K562 (cell line): ENCODE data around the gene CAPN2. TPM values are rescaled to one million over a fixed set of nuclear protein-coding genes. Genes with fewer than 3 reads are reported as not detected.

Experiments used
- CBX1 ChIP-seq: sonication (generic); IDR thresholded peaks from 2 replicates; pipeline ENCODE4 v1.6.1; 2016; ENCODE audit warnings: antibody characterized with exemption, low read depth, mild to moderate bottlenecking
- CBX8 ChIP-seq: fragments of 200-600 bp; sonication (generic); IDR thresholded peaks from 2 replicates; pipeline ENCODE4 v1.6.1; 2012; ENCODE audit warnings: borderline replicate concordance, mixed run types, low read depth, mild to moderate bottlenecking, moderate library complexity, mixed read lengths, low read length, control low read depth, inconsistent platforms; ENCODE audit not compliant: poor library complexity, severe bottlenecking; ENCODE audit errors: extremely low read depth
- CHD4 ChIP-seq: fragments of 200-600 bp; sonication (generic); IDR thresholded peaks from 3 replicates; pipeline ENCODE4 v1.6.1; 2012; ENCODE audit warnings: low read depth, mild to moderate bottlenecking, mixed read lengths, low read length, inconsistent platforms; ENCODE audit not compliant: insufficient read depth, insufficient replicate concordance, poor library complexity, severe bottlenecking
- L3MBTL2 ChIP-seq: fragments of 450-650 bp; IDR thresholded peaks from 2 replicates; pipeline ENCODE4 v1.6.1; 2016; ENCODE audit warnings: mild to moderate bottlenecking, moderate library complexity
- NFATC3 ChIP-seq: fragments of 450-650 bp; IDR thresholded peaks from 2 replicates; pipeline ENCODE4 v1.6.1; 2017; ENCODE audit warnings: mild to moderate bottlenecking
- NFIC ChIP-seq: fragments of 450-650 bp; IDR thresholded peaks from 2 replicates; pipeline ENCODE4 v1.6.1; 2017; ENCODE audit warnings: mild to moderate bottlenecking, inconsistent platforms
- PTRF ChIP-seq: fragments of 450-650 bp; IDR thresholded peaks from 2 replicates; pipeline ENCODE4 v1.6.1; 2016; ENCODE audit warnings: mild to moderate bottlenecking, missing genetic modification characterization, missing compliant biosample characterization
- ZBTB33 ChIP-seq: sonication (generic); formaldehyde crosslinking; IDR thresholded peaks from 2 replicates; pipeline ENCODE4 v1.8.1; 2023; ENCODE audit warnings: mild to moderate bottlenecking, missing genetic modification reagents
- ZC3H8 ChIP-seq: fragments of 450-650 bp; IDR thresholded peaks from 2 replicates; pipeline ENCODE4 v1.6.1; 2017
- ZNF318 ChIP-seq, 2 experiments: fragments of 450-650 bp; IDR thresholded peaks; 2 replicates each; pipeline ENCODE4 v1.6.1; 2016; ENCODE audit warnings: mild to moderate bottlenecking in 2 of 2, borderline replicate concordance in 1 of 2, low read depth in 1 of 2, moderate library complexity in 1 of 2
- ZNF583 ChIP-seq: fragments of 250-450 bp; sonication (Bioruptor Pico); IDR thresholded peaks from 2 replicates; pipeline ENCODE4 v1.4.0; 2020
- polyA plus RNA-seq, 8 experiments: library from polyadenylated mRNA; depleted of rRNA in 4 of 8; stranded (reverse) in 5 of 8; unstranded in 3 of 8; fragments of >200 nt; fragmentation: Nextera tagmentation in 2 of 8; fragmentation: Illumina TruSeq in 1 of 8; extraction: Ambion mirVana in 2 of 8; extraction: Trizol in 1 of 8; gene quantifications; 2 replicates each; pipeline versions ENCODE4 v1.2.1 to v1.2.3, GENCODE V29; 2011 to 2014; ENCODE audit warnings: inconsistent platforms in 1 of 8, missing spikeins in 1 of 8
- total RNA-seq, 7 experiments: library from RNA; depleted of rRNA in 6 of 7; stranded (reverse); fragments of >200 nt in 6 of 7; fragmentation: Illumina TruSeq in 2 of 7; extraction: Trizol in 2 of 7; gene quantifications; 2 replicates each; pipeline versions ENCODE4 v1.2.1 to v1.2.3, GENCODE V29; 2011 to 2021; ENCODE audit warnings: low replicate concordance in 1 of 7
- TF ChIP-seq, protein P1 (sequence below): fragments of 450-650 bp; IDR thresholded peaks from 2 replicates; pipeline ENCODE4 v1.6.1; 2018; ENCODE audit not compliant: partially characterized antibody

Gene CAPN2
- total and polyA plus RNA-seq, 9 of the 15 experiments (the other 6 are each of a cell fraction or from before 2014, with no cell fraction given): 24.6 to 157 (median 101) TPM

DNA sequence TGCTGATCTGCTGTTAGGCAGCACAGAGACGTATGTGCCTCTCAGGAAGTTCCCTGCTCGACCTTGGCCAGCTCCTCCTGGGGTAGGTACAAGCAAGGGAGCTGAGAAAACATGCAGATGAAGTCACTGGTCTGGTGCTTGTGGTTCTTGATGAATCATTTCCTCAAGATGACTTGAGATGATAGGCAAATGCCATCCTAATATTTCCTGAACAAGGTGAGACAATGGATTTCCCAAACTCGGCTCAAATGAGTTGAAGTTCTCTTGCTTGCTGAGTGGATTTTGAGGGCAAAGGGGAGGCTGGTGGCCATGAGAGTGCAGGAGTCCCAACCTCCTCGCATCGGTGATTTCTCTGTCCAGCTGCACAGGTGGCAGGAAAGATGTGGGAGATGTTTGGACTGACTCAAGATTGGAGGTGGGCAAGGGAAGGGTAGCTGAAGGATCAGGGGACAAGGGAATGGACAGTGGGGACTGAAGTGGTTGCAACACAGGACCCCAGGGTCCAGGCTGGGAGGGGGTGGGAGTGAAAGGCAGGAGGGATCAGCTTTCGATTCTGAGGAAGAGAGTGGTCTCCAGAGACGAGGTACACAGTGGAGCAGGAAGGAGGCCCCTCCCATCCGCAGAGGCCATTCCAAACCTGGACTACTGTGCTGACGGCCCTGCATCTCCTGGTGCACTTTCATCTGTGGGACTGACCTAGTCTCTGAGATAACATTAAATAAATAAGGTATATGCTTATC is 63.9 kb downstream of the CAPN2 start (continued):
- TF ChIP-seq ZNF318 (IDR thresholded peaks at IDR 0.05; ENCODE audit: borderline replicate concordance in 1 of 2, low read depth in 1 of 2) (peak in 1 of 2 experiments; percentile 83; a peak in 2 of 4 replicates), ZC3H8 (no peak), NFIC (0 out of 2 replicates have a peak, but pooled peaks have one; percentile 4), L3MBTL2 (peak; percentile 60), PTRF (no peak), NFATC3 (no peak), CHD4 (no peak), ZBTB33 (no peak), CBX8 (no peak), CBX1 (no peak), ZNF583 (CRISPR knock-in tag) (no peak)
- TF ChIP-seq, protein P1, sequence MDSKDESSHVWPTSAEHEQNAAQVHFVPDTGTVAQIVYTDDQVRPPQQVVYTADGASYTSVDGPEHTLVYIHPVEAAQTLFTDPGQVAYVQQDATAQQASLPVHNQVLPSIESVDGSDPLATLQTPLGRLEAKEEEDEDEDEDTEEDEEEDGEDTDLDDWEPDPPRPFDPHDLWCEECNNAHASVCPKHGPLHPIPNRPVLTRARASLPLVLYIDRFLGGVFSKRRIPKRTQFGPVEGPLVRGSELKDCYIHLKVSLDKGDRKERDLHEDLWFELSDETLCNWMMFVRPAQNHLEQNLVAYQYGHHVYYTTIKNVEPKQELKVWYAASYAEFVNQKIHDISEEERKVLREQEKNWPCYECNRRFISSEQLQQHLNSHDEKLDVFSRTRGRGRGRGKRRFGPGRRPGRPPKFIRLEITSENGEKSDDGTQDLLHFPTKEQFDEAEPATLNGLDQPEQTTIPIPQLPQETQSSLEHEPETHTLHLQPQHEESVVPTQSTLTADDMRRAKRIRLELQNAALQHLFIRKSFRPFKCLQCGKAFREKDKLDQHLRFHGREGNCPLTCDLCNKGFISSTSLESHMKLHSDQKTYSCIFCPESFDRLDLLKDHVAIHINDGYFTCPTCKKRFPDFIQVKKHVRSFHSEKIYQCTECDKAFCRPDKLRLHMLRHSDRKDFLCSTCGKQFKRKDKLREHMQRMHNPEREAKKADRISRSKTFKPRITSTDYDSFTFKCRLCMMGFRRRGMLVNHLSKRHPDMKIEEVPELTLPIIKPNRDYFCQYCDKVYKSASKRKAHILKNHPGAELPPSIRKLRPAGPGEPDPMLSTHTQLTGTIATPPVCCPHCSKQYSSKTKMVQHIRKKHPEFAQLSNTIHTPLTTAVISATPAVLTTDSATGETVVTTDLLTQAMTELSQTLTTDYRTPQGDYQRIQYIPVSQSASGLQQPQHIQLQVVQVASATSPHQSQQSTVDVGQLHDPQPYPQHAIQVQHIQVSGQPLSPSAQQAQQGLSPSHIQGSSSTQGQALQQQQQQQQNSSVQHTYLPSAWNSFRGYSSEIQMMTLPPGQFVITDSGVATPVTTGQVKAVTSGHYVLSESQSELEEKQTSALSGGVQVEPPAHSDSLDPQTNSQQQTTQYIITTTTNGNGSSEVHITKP: no peak
